ENCODE data around the gene TAX1BP1. TPM values are rescaled to one million over a fixed set of nuclear protein-coding genes. Genes with fewer than 3 reads are reported as not detected.

The TAX1BP1 gene
- total and polyA plus RNA-seq, 2 experiments from 2014 or later = 56.5 to 87.9 TPM

- TF ChIP-seq CTCF (conservative IDR thresholded peaks at IDR 0.05; ENCODE audit: low read depth in 2 of 2) (no peak), NANOG (IDR thresholded peaks at IDR 0.05; ENCODE audit: borderline replicate concordance) (no peak), EZH2phosphoT487 (IDR thresholded peaks at IDR 0.05; ENCODE audit: unreplicated experiment) (no peak)
These were observed 85.9 kb downstream of the TAX1BP1 start (continued) for GRCh38 chr7:27825891-27826290.

GRCh38 chr7:27826357-27826756 lies 86.4 kb downstream of the TAX1BP1 start:
- Histone ChIP-seq H3K27ac (ENCODE audit: low read depth) (no peak overlapping the region), H3K27me3 (ENCODE audit: insufficient read depth) (no peaks in the 10 kb centered on the region), H3K79me2 (replicated peaks; ENCODE audit: insufficient read depth) (no peaks in the 10 kb centered on the region), H3K9me2 (ENCODE audit: insufficient read depth) (no peaks in the 10 kb centered on the region), H3F3A (replicated peaks; ENCODE audit: low read depth) (no peaks in the 10 kb centered on the region), H3K4me3 (no peak overlapping the region), H2AFZ (no peak overlapping the region), H3K4me1 (ENCODE audit: insufficient read depth) (no peaks in the 10 kb centered on the region), H3K36me3 (ENCODE audit: insufficient read depth) (no peaks in the 10 kb centered on the region), H3K4me2 (no peak overlapping the region), H4K20me1 (replicated peaks; ENCODE audit: insufficient read depth) (0 out of 2 replicates have a peak, but pooled peaks cover 2% of the 10 kb centered on the region)
- Mint-ChIP-seq H3K27ac (no peak overlapping the region), H3K27me3 (ENCODE audit: insufficient read depth, low read depth, poor library complexity) (peaks cover 3% of the 10 kb centered on the region), H3K9me3 (no peaks in the 10 kb centered on the region), H3K4me3 (no peak overlapping the region), H3K36me3 (ENCODE audit: low read depth) (no peaks in the 10 kb centered on the region; the same call in 2 of the 3 replicates), H3K4me1 (peaks cover 6% of the 10 kb centered on the region; the same call in 2 of the 3 replicates)
- DNase-seq (ENCODE audit: low spot score) (no peak), ATAC-seq (no peak)
- TF ChIP-seq EZH2 (IDR thresholded peaks at IDR 0.05; ENCODE audit: low read depth, unreplicated experiment) (no peak), ETS1 (IDR thresholded peaks at IDR 0.05) (no peak), STAT1 (IDR thresholded peaks at IDR 0.05; ENCODE audit: unreplicated experiment) (no peak), CREB1 (CRISPR knock-in tag; IDR thresholded peaks at IDR 0.05; ENCODE audit: low read depth) (no peak), ZNF331 (CRISPR knock-in tag; IDR thresholded peaks at IDR 0.05; ENCODE audit: low read depth) (no peak), REST (IDR thresholded peaks at IDR 0.05; ENCODE audit: unreplicated experiment) (no peak), ZNF114 (CRISPR knock-in tag; IDR thresholded peaks at IDR 0.05) (no peak), ZNF462 (CRISPR knock-in tag; IDR thresholded peaks at IDR 0.05) (no peak), EZH2phosphoT487 (IDR thresholded peaks at IDR 0.05; ENCODE audit: unreplicated experiment) (no peak), POLR2AphosphoS5 (IDR thresholded peaks at IDR 0.05; ENCODE audit: low read depth) (no peak), JUNB (IDR thresholded peaks at IDR 0.05; ENCODE audit: unreplicated experiment) (no peak), NANOG (IDR thresholded peaks at IDR 0.05; ENCODE audit: borderline replicate concordance) (no peak)
